Endothelial cell of umbilical vein (primary cell): Measurements from ENCODE around the gene ACTL8. TPM values are rescaled to one million over a fixed set of nuclear protein-coding genes. Genes with fewer than 3 reads are reported as not detected.

Experiments
- BruUV-seq: library from RNA; stranded (reverse); fragments of 400-500 nt; replicated peaks from 2 replicates; lab custom pipeline; 2021; lab: Mats Ljungman, UMichigan
- CTCF ChIA-PET: fragments of 300-600, 350-600 bp; sonication (Branson Sonifier 250); formaldehyde crosslinking; loops from one replicate; lab custom pipeline; 2021; ENCODE audit warnings: antibody characterized with exemption, inconsistent platforms; lab: Charles Lee
- POLR2A ChIA-PET: fragments of 300-600, 350-600 bp; sonication (Branson Sonifier 250); formaldehyde crosslinking; loops from one replicate; lab custom pipeline; 2021; ENCODE audit warnings: antibody characterized with exemption, inconsistent platforms; lab: Charles Lee
- DNase-seq: peaks from one replicate; pipeline ENCODE4 v3.0.0-alpha.2; 2011; ENCODE audit warnings: low read depth, low spot score
- FAIRE-seq: peaks from 2 replicates; lab custom pipeline; 2011; peaks lifted over from hg19 to GRCh38; lab: Jason Lieb, UNC
- H2AFZ ChIP-seq: 2 replicates; pipeline ENCODE4 v1.6.0; 2012; ENCODE audit warnings: low read depth, low read length, control low read depth, inconsistent platforms
- H3K27ac ChIP-seq: 2 replicates; pipeline ENCODE4 v1.5.1; 2011; ENCODE audit warnings: low read depth, mild to moderate bottlenecking, control low read depth, low read length, moderate library complexity; ENCODE audit not compliant: insufficient read depth
- H3K27me3 ChIP-seq, 2 experiments: 2 replicates each; pipeline versions ENCODE4 v1.6.0 to v1.6.1; 2011; ENCODE audit warnings: low read length in 2 of 2, mixed read lengths in 1 of 2; ENCODE audit not compliant: control insufficient read depth in 2 of 2, insufficient read depth in 2 of 2
- H3K36me3 ChIP-seq, 2 experiments: 2 replicates in 1 of 2; 3 replicates in 1 of 2; pipeline ENCODE4 v1.5.1; 2011; ENCODE audit warnings: low read length in 2 of 2, mild to moderate bottlenecking in 1 of 2, moderate library complexity in 1 of 2; ENCODE audit not compliant: control insufficient read depth in 2 of 2, insufficient read depth in 2 of 2; ENCODE audit errors: extremely low read depth in 1 of 2
- H3K4me1 ChIP-seq: 3 replicates; pipeline ENCODE4 v1.5.1; 2011; ENCODE audit warnings: mild to moderate bottlenecking, low read length; ENCODE audit not compliant: control insufficient read depth, insufficient read depth; ENCODE audit errors: extremely low read depth
- H3K4me2 ChIP-seq: 2 replicates; pipeline ENCODE4 v1.6.1; 2011; ENCODE audit warnings: low read length, control low read depth, mixed read lengths; ENCODE audit not compliant: insufficient read depth
- H3K4me3 ChIP-seq, 3 experiments: fragments of 200-600 bp in 1 of 3; sonication (generic), shearing (Covaris generic) in 1 of 3; replicated peaks in 1 of 3; 2 replicates each; pipeline ENCODE4 v1.5.1; 2011 to 2016; ENCODE audit warnings: control low read depth in 3 of 3, low read length in 3 of 3, mild to moderate bottlenecking in 2 of 3, inconsistent platforms in 1 of 3, low read depth in 1 of 3, moderate library complexity in 1 of 3; ENCODE audit not compliant: insufficient read depth in 1 of 3
- H3K79me2 ChIP-seq: 2 replicates; pipeline ENCODE4 v1.6.0; 2012; ENCODE audit warnings: low read length, inconsistent platforms; ENCODE audit not compliant: control insufficient read depth, insufficient read depth
- H3K9ac ChIP-seq: replicated peaks from 2 replicates; pipeline ENCODE3; 2011; ENCODE audit warnings: low read length, control low read depth; ENCODE audit not compliant: insufficient read depth; ENCODE audit errors: extremely low read depth
- H3K9me1 ChIP-seq: replicated peaks from 3 replicates; pipeline ENCODE4 v1.6.0; 2011; ENCODE audit warnings: mild to moderate bottlenecking, low read length; ENCODE audit not compliant: control insufficient read depth, insufficient read depth; ENCODE audit errors: extremely low read depth
- H3K9me3 ChIP-seq: replicated peaks from 2 replicates; pipeline ENCODE4 v1.5.1; 2012; ENCODE audit warnings: low read length, inconsistent platforms; ENCODE audit not compliant: control insufficient read depth, insufficient read depth
- H4K20me1 ChIP-seq: replicated peaks from 2 replicates; pipeline ENCODE3; 2011; ENCODE audit warnings: mild to moderate bottlenecking, low read length; ENCODE audit not compliant: control insufficient read depth, insufficient read depth; ENCODE audit errors: extremely low read depth
- CTCF ChIP-seq, 2 donors: IDR thresholded peaks; 1 replicate in 1 of 2; 2 replicates in 1 of 2; pipeline ENCODE4 v1.5.1; 2011; ENCODE audit warnings: low read length in 2 of 2, mild to moderate bottlenecking in 2 of 2, moderate library complexity in 2 of 2, control low read depth in 1 of 2, inconsistent platforms in 1 of 2, low read depth in 1 of 2; ENCODE audit not compliant: insufficient read depth in 1 of 2; ENCODE audit errors: extremely low read depth in 1 of 2
- EZH2 ChIP-seq: IDR thresholded peaks from 2 replicates; pipeline ENCODE4 v1.6.1; 2012; ENCODE audit warnings: borderline replicate concordance, low read depth, mild to moderate bottlenecking, moderate library complexity, low read length, inconsistent platforms; ENCODE audit not compliant: severe bottlenecking
- FOS ChIP-seq: IDR thresholded peaks from 2 replicates; pipeline ENCODE4 v1.6.1; 2011; ENCODE audit warnings: mild to moderate bottlenecking, low read length, moderate library complexity, borderline replicate concordance; ENCODE audit not compliant: insufficient read depth
- GATA2 ChIP-seq: IDR thresholded peaks from 2 replicates; pipeline ENCODE4 v1.7.0; 2011; ENCODE audit warnings: low read depth, mild to moderate bottlenecking, moderate library complexity, mixed read lengths, low read length; ENCODE audit not compliant: insufficient read length, insufficient read depth
- JUN ChIP-seq: IDR thresholded peaks from 2 replicates; pipeline ENCODE4 v1.6.1; 2011; ENCODE audit warnings: borderline replicate concordance, low read depth; ENCODE audit not compliant: insufficient read length, insufficient read depth
- MAX ChIP-seq: IDR thresholded peaks from 2 replicates; pipeline ENCODE4 v1.6.1; 2011; ENCODE audit not compliant: insufficient read depth, insufficient read length
- MYC ChIP-seq: IDR thresholded peaks from one replicate; pipeline ENCODE4 v1.6.1; 2011; ENCODE audit warnings: mild to moderate bottlenecking, low read depth, low read length
- POLR2A ChIP-seq: IDR thresholded peaks from 2 replicates; pipeline ENCODE4 v1.6.1; 2012; ENCODE audit warnings: low read depth, mild to moderate bottlenecking, control low read depth, low read length
- POLR2AphosphoS5 ChIP-seq: IDR thresholded peaks from 2 replicates; pipeline ENCODE4 v1.6.1; 2012; ENCODE audit warnings: low read depth, mild to moderate bottlenecking, control low read depth, low read length, moderate library complexity; ENCODE audit not compliant: insufficient read depth
- dilution Hi-C: fragments of 300-500 bp; cut with MboI; formaldehyde crosslinking; loops from one replicate; pipeline ENCODE4 v1.15.0; 2019; ENCODE audit warnings: low sequenced_read_pairs; ENCODE audit not compliant: extremely low pct_ligation_motif_present
- intact Hi-C: fragments of 100-400 bp; cut with micrococcal nuclease; formaldehyde crosslinking; loops from one replicate; pipeline ENCODE4 v1.10.0; 2022
- polyA plus RNA-seq, 4 experiments: library from polyadenylated mRNA; depleted of rRNA in 3 of 4; stranded (reverse) in 3 of 4; unstranded in 1 of 4; fragments of >200 nt; gene quantifications; 2 replicates each; pipeline versions ENCODE4 v1.2.1 to v1.2.3, GENCODE V29; 2011 to 2012; ENCODE audit warnings: missing spikeins in 1 of 4
- total RNA-seq: library from RNA; stranded (reverse); gene quantifications from 2 replicates; pipeline ENCODE4 v1.2.3, GENCODE V29; 2021

ACTL8 gene
- total and polyA plus RNA-seq, 2 donors (not counting 3 experiments of a cell fraction or from before 2014, with no cell fraction given) = not detected

GRCh38 chr1:17721444-17721843, 33.7 kb upstream of the ACTL8 start:
- H2AFZ ChIP-seq = no peak overlapping the region
- TF ChIP-seq MYC = no peak
- no peak for TF ChIP-seq JUN
- no peak for TF ChIP-seq MAX
- TF ChIP-seq CTCF (IDR thresholded peaks at IDR 0.05; ENCODE audit: extremely low read depth in 1 of 2, insufficient read depth in 1 of 2, low read depth in 1 of 2, low read length in 2 of 2) = no peak
- H3K4me1 ChIP-seq = no peaks in the 10 kb centered on the region
- no peaks in the 10 kb centered on the region for H3K79me2 ChIP-seq
- no peak overlapping the region for H3K4me3 ChIP-seq
- intact Hi-C loops (no loop called here), dilution Hi-C loops (no loop called here)
- H3K27me3 ChIP-seq = no peaks in the 10 kb centered on the region
- POLR2A ChIA-PET = no interaction called here
- DNase-seq (no peak), FAIRE-seq (no peak)
- H4K20me1 ChIP-seq = no peaks in the 10 kb centered on the region
- BruUV-seq = no TSS peak
- no peaks in the 10 kb centered on the region for H3K36me3 ChIP-seq
- no peak overlapping the region for H3K9ac ChIP-seq
- H3K9me3 ChIP-seq = no peaks in the 10 kb centered on the region
- no peak overlapping the region for H3K4me2 ChIP-seq
- H3K9me1 ChIP-seq = no peaks in the 10 kb centered on the region
- CTCF ChIA-PET = no interaction called here
- no peak overlapping the region for H3K27ac ChIP-seq

- dilution Hi-C loops (no loop called here), intact Hi-C loops (no loop called here)
- POLR2A ChIA-PET = no interaction called here
- Histone ChIP-seq H2AFZ (no peak overlapping the region), H3K27me3 (no peaks in the 10 kb centered on the region), H3K9me3 (no peaks in the 10 kb centered on the region), H3K4me3 (no peak overlapping the region), H3K4me1 (no peaks in the 10 kb centered on the region), H3K9me1 (no peaks in the 10 kb centered on the region), H4K20me1 (no peaks in the 10 kb centered on the region), H3K9ac (no peak overlapping the region), H3K27ac (no peak overlapping the region), H3K79me2 (no peaks in the 10 kb centered on the region), H3K4me2 (no peak overlapping the region), H3K36me3 (no peaks in the 10 kb centered on the region)
- no peak for FAIRE-seq
- DNase-seq = no peak
- CTCF ChIA-PET = no interaction called here
- no peak for TF ChIP-seq POLR2AphosphoS5
- TF ChIP-seq EZH2 = no peak
- TF ChIP-seq JUN = no peak
- no peak for TF ChIP-seq GATA2
- TF ChIP-seq POLR2A = no peak
- no peak for TF ChIP-seq MYC
- no peak for TF ChIP-seq CTCF (IDR thresholded peaks at IDR 0.05; ENCODE audit: extremely low read depth in 1 of 2, insufficient read depth in 1 of 2, low read depth in 1 of 2, low read length in 2 of 2)
- no peak for TF ChIP-seq MAX
- TF ChIP-seq FOS = no peak
- no TSS peak for BruUV-seq
Observed at GRCh38 chr1:17723684-17724083, 31.4 kb upstream of the ACTL8 start.
